Stimulated activated CD4-positive, alpha-beta T cell treated with anti-CD3 and anti-CD28 coated beads, TNF-alpha, amount 100 ng/mL, for 1 hour (primary cell): Measurements from ENCODE around the gene RPS29.

Experiments used
- DNase-seq, 3 donors: peaks; one replicate each; pipeline ENCODE4 v3.0.0-alpha.2; 2020; ENCODE audit warnings: low read depth in 3 of 3, low spot score in 1 of 3

The RPS29 gene

GRCh38 chr14:49551569-49551968, 34.6 kb downstream of the RPS29 start:
- DNase-seq, result no peak

DNA sequence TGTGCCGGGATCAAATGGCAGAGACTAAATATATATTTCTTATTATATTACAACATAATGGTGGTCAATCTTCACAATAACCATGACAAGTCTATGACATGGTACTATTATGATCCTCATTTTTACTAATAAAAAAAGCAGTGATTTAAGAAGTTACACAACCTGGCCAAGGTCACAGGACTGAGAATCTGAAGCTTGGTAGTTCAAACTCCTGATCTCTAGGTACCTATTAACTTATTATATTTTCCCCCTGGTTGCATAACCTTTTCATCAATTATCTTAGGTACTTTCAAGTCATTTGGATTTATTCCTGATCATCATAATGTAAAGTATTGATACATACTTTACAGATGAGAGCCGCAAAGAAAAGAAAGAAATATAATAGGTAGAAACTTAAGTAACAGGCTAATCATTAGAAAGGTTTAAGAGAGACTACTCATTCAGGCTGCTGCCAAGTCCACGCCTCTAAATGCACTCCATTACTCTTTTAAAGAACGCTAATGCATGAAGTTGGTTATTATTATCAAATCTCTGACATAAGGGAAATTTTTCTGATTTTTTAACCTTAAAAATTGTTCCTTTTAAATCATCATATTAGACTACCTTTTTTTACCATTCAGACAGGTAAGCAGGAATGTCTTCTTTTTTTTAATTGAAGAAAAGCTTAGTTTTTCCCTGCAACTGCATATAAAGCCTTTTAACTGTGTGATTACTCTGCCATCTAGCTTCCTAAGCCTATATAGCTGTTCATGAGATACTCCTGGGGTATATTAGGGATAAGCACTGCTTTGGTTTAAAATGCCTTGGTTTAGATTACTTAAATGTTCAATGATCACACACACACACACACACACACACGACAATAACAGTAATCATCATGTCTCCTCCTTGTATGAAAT, 35.6 kb downstream of the RPS29 start:
- DNase-seq, result no peak

- DNase-seq, result no peak
These were observed 36.3 kb downstream of the RPS29 start for GRCh38 chr14:49549881-49550280.

- no peak for DNase-seq
These were observed 36.7 kb downstream of the RPS29 start for GRCh38 chr14:49549446-49549845.

GRCh38 chr14:49546766-49547165, 39.4 kb downstream of the RPS29 start:
- no peak for DNase-seq

GRCh38 chr14:49545716-49546115, 40.5 kb downstream of the RPS29 start:
- no peak for DNase-seq

- DNase-seq, result no peak
These were observed 41.1 kb downstream of the RPS29 start for GRCh38 chr14:49545071-49545470.

- no peak for DNase-seq
These were observed 45.1 kb downstream of the RPS29 start for GRCh38 chr14:49541049-49541448.

GRCh38 chr14:49538852-49539251, 47.3 kb downstream of the RPS29 start:
- no peak for DNase-seq
